ENCODE data around the gene COL11A2.

Gene COL11A2

GRCh38 chr6:33206027-33206863, 14.0 kb upstream of the COL11A2 start:
- no peak for DNase-seq

- DNase-seq: no peak
Measured at GRCh38 chr6:33205191-33206026, 13.1 kb upstream of the COL11A2 start.

GRCh38 chr6:33204415-33205190, 12.3 kb upstream of the COL11A2 start, which contains the start of gene HSD17B8:
HSD17B8 (plus strand) TSS chr6:33204655; CDS start chr6:33204669, 14 bp downstream.
- peak; percentile 97 for DNase-seq

GRCh38 chr6:33204165-33204414, 11.8 kb upstream of the COL11A2 start:
- DNase-seq: no peak

GRCh38 chr6:33203443-33204164, 11.3 kb upstream of the COL11A2 start:
- no peak for DNase-seq

GRCh38 chr6:33202799-33203198, 10.5 kb upstream of the COL11A2 start:
- DNase-seq: no peak

GRCh38 chr6:33201935-33202334, 9.7 kb upstream of the COL11A2 start:
- no peak for DNase-seq

GRCh38 chr6:33201147-33201545, 8.9 kb upstream of the COL11A2 start:
- DNase-seq: peak; percentile 78

GRCh38 chr6:33200219-33201146, 8.2 kb upstream of the COL11A2 start, which contains the start of the genes RXRB and SLC39A7:
RXRB (minus strand) TSS chr6:33200665; CDS start chr6:33200476, 189 bp downstream.
SLC39A7 (plus strand) TSS chr6:33200867; CDS start chr6:33201246, 379 bp downstream.
- peak; percentile 99 for DNase-seq

- peak; percentile 97 for DNase-seq
Measured at GRCh38 chr6:33199687-33200218, 7.5 kb upstream of the COL11A2 start.

GRCh38 chr6:33198853-33199436, 6.7 kb upstream of the COL11A2 start:
- DNase-seq: peak; percentile 30

GRCh38 chr6:33198159-33198852, 6.0 kb upstream of the COL11A2 start:
- DNase-seq: no peak

GRCh38 chr6:33197431-33198048, 5.3 kb upstream of the COL11A2 start:
- DNase-seq: peak; percentile 96

GRCh38 chr6:33195304-33196165, 3.3 kb upstream of the COL11A2 start:
- DNase-seq: no peak

- no peak for DNase-seq
Measured at GRCh38 chr6:33194431-33194979, 2.2 kb upstream of the COL11A2 start.

- no peak for DNase-seq
Measured at GRCh38 chr6:33193619-33194018, 1.4 kb upstream of the COL11A2 start.

- DNase-seq: no peak
Measured at GRCh38 chr6:33192671-33193602, 670 bp upstream of the COL11A2 start.

All from OCI-M1 (cell line).